HT1080 (cell line): Measurements from ENCODE around the gene ARHGEF11. TPM values are rescaled to one million over a fixed set of nuclear protein-coding genes. Genes with fewer than 3 reads are reported as not detected.
A peak's percentile ranks its signal among the peaks of the same experiment; 100 is the strongest.

Experiments
- DNase-seq: peaks from one replicate; pipeline ENCODE4 v3.0.0-alpha.2; 2015; ENCODE audit warnings: low read depth
- total RNA-seq: library from RNA; depleted of rRNA; stranded (reverse); fragments of >200 nt; shearing (Covaris generic); gene quantifications from 2 replicates; pipeline ENCODE4 v1.2.3, GENCODE V29; 2014

The ARHGEF11 gene
- total RNA-seq, 1 experiment from 2014 or later: 17.7 TPM

DNA sequence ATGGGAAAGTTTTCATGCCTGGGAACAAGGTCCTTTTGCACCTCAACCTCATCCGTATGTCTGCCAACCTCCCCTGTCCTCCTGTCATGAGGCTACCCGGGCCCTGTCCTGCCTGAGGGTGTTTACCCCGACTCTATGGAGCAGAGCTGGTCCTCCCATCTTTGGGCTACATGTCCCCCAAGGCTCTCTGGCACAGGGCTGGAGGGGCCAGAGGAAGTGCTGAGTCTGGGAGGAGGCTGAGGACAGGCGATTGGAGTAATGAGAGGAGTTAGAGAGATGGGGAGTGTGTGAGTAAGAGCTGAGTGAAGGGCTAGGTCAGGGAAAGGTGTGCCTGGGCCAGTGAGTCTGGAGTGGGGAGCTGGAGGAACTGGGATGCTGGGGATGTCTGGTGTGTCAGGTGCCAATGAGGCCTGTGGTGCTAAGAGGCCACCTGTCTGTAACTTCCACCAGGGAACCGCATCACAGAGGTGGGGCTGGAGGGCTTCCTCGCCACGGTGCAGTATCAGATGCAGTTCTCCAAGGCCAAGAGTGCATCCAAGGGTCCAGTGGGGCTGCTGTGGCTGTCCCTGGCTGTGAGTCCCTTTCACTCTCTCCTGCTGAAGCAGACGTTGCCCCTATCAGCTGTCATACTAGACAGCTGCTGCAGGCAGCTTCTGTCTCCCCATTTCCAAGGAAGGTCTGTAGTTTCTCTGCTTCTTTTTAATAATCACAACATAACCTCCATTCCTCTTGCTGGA is 113.4 kb downstream of the ARHGEF11 start:
- no peak for DNase-seq

DNA sequence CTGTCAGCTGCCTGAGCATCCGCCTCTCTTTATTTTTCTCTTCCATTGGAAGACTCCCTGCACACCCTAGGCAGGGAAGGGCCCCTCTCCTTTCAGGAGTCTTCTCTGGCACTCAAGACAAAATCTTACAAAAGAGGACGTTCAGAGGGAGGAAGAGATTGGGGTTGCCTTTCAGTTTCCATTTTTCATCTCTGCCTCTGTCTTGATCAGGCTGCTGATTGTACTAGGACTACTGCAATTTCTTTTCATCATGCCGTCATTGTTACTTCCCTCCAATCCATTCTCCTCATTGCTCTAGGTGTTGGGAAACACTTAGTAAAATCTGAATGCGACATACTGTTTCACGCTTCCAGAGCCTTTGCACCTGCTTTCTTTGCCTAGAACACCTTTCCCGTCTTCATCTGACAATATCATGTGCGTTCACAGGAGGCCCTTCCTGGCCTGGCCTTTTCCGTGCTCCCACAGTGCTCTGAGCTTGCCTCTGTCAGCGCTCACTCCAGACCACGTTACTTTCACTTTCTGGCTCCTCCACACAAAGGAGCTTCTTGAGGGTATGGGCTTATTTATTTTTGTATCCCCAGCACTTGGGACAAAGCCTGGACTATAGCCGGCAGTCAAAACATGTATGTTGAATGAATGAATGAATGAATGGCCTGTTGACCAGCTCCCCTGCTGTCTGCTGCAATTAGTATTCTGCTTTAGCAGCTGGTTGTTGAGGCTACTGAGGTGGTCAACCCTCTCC is 114.2 kb downstream of the ARHGEF11 start:
- no peak for DNase-seq

DNA sequence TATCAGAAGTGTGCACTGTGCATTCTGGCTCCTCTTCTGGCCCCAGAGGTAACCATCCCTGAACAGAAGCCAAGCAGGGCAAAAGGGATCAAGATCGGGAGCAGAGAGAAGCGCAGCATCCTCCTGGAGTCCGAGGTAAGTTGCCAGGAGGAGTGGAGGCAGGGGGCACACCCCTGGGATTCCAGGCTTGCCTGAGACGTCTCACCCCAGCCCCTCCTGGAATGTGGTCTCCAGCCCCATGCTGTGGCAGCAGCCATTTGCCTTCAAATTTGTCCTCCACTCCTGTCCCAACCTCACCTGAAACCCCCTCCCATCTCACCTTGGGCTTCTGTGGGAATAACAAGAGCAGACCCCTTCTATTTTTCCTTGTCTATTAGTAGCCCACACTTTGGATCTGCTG is 115.1 kb downstream of the ARHGEF11 start:
- no peak for DNase-seq

DNA sequence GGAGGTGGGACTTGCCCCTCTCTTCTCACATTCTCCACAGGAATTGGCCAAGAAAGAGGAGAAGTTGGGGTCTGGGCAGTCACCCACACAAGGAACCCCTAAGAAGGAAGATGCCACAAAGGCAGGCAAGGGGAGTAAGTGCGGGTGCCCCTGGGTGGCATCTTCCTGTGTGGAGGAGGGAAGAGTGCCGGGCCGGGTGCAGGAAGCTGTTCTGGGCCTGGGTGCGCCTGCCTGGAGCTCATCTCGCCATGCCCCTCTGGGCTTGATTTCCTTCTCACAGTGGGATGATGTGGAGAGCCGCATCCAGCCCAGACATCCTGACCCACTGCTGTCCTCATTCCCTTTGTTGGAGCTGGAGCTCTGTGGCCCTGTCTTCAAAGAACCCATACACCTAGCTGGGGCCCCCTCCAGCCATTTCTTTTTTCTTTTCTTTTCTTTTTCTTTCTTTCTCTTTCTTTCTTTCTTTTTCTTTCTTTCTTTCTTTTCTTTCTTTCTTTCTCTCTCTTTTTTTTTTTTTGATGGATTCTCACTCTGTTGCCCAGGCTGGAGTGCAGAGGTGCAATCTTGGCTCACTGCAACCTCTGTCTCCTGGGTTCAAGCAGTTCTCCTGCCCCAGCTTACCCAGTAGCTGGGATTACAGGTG is 115.8 kb downstream of the ARHGEF11 start:
- DNase-seq: no peak

DNA sequence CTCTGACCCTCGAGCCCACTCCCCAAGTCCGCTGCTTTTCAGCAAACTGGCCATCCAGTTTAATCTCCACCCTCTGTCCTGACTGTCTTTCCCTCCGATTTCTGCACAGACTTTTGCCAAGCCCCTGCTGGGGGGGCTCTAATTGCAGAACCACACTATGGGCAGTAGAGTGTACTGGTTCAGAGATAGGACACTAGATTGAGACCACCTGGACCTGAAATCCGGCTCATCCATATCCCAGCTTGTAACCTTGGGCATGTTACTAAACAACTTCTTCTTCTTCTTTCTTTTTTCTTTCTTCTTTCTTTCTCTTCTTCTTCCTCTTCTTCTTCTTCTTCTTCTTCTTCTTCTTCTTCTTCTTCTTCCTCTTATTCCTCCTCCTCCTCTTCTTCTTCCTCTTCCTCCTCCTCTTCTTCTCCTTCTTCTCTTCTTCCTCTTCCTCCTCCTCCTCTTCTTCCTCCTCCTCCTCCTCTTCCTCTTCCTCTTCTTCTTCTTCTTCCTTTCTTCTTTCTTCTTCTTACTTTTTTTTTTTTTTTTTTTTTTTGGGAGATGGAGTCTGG is 117.4 kb downstream of the ARHGEF11 start:
- DNase-seq: no peak

DNA sequence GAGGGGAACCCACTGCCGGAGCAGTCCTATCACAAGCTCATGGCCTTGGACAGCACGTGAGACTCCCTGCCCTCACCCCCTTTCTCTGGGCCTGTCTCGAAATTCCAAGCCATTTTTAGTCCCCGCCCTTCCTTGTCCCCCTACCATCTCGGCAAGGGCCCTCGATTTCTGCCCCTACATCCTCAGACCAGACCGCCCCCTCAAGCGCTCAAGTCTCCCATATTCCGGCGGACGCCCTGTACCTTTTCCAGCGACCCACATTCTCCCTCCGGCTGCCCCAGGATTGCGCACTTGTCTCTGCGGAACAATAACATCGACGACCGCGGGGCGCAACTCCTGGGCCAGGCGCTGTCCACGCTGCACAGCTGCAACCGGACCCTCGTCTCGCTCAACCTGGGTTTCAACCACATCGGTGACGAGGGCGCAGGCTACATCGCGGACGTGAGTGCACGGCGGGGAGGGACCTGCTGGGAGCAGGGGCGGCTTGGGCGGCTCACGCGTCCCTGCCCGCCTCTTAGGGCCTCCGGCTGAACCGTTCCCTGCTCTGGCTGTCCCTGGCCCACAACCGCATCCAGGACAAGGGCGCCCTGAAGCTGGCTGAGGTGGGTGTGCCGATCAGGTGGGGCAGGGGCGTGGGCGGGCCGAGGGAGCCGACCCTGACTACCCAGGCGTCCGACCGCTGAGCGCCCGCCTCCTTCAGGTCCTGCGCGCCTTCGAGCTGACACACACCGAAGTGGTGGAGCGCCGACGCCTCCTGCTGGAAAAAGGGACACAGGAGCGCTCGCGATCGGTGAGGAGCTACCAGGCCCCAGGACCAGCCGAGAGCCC is 118.1 kb downstream of the ARHGEF11 start:
- DNase-seq: peak; percentile 74

DNA sequence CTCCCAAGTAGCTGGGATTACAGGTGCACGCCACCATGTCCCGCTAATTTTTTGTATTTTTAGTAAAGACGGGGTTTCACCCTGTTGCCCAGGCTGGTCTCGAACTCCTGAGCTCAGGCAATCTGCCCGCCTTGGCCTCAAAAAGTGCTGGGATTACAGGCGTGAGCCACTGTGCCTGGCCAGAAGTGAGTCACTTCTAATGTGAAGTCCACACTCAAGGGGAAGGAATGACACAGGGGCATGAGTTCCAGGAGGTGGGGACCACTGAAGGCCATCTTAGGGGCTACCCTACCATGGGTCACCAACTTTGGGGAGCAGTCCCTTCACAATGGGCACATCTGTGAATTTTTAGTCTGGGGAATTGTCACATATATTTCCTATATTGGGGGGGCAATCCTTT is 118.8 kb downstream of the ARHGEF11 start:
- peak; percentile 50 for DNase-seq

DNA sequence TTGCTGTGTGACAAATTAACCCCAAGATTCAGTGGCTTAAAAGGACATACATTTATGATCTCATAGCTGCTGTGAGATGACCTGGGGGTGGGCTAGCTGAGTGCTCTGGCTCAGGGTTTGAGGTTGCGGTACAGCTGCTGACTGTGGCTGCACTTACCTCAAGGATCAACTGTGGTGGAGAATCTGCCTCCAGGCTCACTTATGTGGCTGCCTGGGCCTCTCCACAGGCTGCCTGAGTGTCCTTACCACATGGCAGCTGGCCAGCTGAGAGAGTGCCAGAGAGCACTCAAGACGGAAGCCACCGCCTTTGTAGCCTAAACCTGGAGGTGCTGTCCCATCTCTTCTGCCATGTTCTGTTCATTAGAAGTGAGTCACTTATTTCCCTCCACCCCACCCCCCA is 119.4 kb downstream of the ARHGEF11 start:
- DNase-seq: peak; percentile 94

DNA sequence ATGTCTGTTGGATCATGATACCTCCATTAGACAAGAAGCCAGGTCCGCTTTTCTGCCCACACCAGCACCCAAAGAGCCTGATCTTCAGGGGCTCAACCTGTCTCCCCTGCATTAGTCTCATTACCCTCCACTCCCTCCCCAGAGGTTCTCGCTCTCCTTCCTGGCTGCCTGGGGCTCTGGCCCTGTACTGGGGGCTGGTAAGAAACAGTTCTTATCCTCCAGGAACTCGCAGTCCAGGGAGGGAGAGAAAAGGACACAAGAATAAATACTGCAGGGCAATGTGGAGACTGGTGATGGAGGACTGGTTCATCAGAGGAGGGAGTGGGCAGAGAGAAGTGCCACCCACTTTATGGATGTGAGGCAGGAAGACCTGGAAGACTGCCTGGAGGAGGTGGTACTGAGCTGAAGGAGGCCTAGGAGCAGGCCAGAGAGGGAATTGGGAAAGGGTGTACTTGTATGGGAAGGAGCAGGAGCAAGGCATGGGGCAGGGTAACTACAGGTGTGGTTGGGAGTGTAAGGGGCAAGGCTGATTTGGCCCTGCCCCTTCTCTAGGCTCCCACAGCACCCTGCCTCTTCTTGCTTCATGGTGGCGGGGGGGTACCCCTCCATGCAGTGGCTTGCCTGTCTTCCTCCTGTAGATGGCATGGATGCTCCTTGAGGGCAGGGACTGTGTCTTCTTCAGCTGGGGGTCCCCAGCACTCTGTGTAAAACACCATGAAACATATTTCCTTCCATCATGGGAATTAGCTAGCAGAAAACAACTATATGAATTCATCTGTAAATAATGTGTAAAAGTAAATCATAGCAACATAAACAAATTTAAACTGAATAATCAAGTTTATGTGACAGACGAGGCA is 120.2 kb downstream of the ARHGEF11 start:
- no peak for DNase-seq

DNA sequence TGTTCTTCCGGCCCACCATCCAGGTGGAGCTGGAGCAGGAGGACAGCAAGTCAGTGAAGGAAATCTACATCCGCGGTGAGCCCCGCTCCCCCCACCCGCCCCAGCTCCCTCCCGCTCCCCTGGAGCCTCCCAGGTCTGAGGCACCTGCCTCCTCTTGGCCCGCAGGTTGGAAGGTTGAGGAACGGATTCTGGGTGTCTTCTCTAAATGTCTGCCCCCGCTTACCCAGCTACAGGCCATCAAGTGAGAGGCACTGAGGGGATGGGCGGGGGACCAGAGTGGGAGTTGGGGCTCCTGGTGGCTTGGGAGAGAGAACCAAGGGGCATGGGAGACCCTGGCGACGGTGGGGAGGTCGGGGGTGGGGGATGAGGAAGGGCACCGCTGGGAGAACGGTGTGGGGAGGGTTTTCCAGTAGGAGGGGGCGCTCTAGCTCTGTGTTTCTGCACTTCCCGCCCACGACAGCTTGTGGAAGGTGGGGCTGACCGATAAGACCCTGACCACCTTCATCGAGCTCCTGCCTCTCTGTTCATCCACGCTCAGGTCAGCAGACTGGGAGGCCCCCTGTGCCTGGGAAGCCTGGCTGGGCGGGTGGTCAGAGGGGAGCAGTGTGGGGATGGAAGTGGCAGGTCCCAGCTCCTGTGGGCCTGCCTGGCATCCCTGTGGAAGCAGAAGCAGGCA is 120.9 kb downstream of the ARHGEF11 start:
- DNase-seq: no peak

DNA sequence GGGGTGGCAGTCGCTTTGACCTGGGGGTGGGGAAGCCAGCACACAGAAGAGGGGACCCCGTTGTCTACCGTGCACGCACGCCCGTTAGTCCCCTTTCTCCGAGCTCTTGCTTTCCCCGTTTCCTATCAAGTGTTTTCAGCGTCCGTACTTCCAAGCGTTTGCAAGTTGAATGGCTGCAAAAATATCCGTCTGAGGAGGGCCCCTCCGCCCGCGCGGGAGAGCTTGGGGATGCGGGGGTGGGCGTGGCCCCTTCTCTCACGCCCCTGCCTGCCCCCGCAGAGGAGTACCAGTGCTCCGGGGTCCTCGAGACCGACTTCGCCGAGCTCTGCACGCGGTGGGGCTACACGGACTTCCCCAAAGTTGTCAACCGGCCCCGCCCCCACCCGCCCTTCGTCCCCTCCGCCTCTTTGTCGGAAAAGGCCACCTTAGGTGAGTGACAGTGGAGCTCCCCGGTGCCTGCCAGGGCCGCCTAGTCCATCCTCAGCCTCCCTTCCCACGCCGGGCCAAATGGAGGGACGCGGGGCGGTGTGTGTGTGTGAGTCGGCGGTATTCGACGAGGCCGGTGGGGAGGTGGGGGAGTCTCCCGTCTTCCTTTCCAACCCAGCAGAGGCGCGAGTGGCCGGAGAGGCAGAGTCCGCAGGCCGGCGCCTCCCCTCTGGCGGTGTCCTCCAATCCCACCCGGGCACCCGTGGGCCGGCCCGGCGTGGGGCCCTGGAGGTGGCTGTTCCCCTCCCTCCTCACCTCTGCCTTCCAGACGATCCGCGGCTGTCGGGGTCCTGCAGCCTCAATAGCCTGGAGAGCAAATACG is 121.7 kb downstream of the ARHGEF11 start:
- DNase-seq: no peak

DNA sequence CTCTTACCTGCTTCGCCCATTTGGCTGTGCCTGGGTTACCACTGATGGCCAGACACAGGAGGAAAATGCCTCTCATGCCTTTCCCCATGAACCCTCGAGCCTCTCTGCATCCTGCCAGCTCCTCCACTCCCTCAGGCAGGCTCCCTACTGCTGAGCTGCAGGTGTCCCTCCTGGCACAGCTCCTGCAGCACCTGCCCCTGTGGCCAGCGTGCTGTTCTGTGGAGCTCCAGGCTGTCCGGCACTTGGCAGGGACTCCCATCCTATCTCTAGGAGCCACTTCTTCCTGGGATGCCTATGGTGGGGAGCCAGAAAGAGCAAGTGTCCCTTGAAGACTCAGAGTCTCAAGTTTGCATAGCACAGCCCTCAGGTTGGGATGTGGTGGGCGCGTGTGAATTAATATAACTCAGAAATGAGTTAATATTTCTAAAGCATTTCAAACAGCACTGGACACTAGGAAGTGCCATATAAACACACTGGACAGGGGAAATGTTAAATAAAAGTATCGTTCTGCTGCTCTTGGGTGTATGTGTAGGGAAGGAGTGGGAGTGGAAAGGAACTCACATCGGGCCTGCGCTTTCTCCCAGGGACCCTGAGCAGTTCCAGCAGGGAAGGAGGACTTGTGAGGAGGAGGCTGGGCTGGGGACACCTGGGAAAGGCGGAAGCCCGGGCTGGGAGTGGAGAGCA is 122.4 kb downstream of the ARHGEF11 start:
- no peak for DNase-seq

DNA sequence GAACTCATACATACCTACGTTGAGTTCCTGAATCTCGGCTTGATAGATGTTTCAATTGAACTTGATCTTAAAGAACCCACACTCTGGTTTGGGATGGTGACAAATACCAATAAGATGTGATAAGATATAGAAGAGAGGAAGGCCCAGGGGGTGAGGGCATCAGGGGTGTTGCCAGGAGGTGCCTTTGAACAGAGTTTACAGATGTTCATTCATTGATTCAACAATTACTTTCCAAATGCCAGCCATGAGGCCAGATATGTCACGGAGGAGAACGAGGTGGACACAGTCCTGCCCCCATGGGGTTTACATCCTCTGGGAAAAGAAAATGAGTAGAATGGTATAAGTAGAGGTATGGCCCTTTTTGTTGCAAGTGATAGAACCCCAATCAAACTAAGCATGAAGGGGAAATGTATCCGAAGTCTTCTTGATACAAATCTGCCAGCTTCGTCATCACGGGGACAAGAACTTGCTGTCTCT is 124.5 kb downstream of the ARHGEF11 start:
- no peak for DNase-seq

DNA sequence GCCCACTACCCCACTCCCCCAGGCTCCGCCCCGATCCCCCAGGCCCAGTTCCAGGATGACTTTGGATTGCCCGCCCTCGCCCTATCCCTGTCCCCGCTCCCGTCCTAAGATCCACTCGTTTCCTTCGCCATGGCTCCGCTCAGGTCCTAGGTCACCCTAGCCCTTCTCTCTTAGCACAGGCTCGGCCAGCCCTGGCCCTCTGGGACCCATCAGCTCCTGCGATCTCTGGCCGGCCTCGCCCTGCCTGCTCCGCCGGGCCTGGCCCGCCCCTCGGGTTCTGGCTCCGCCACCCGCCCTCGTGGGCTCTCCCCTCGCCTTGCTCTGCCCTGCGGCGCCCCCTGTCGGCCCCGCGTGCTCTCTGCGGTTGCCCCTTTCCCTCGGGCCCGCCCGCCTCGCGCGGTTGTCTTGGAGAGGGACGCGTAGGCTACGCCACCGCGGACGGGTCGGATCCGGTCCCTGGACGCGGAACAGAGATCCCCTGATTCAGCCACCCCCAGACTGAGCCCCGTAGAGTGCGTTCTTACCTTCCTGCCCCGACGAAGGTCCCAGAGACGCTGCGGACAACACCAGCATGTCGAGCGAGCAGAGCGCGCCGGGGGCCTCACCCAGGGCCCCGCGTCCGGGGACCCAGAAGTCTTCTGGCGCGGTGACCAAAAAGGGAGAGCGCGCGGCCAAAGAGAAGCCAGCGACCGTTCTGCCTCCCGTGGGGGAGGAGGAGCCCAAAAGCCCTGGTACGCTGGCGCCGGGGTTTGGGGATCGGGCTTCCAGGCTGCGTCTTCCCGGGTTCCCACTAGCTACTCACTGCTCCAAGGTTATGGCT is 125.1 kb downstream of the ARHGEF11 start, which contains the start of gene LRRC71:
TSS of gene LRRC71 (plus strand) at position 400 of the 820 bp plus-strand sequence. CDS start at position 572, 172 bp downstream.
- peak; percentile 21 for DNase-seq

DNA sequence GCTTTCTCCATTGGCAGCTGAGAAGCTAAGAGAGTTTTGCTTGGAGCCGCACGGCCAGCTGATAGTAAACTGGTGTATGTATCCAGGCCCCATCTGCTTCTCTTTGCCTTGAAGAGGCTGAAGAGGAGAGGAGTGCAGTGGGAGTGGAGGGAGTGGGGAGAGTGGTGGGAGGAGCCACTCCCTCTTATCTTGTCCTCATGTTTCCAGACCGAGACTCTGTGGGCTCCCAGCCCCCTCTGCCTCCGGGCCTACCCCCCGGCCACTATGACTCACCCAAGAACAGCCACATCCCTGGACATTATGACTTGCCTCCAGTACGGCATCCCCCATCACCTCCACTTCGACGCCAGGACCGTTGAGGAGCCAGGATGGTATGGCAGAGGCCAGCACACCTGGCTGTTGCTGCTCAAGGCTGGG is 131.1 kb downstream of the ARHGEF11 start:
- DNase-seq: peak; percentile 32

DNA sequence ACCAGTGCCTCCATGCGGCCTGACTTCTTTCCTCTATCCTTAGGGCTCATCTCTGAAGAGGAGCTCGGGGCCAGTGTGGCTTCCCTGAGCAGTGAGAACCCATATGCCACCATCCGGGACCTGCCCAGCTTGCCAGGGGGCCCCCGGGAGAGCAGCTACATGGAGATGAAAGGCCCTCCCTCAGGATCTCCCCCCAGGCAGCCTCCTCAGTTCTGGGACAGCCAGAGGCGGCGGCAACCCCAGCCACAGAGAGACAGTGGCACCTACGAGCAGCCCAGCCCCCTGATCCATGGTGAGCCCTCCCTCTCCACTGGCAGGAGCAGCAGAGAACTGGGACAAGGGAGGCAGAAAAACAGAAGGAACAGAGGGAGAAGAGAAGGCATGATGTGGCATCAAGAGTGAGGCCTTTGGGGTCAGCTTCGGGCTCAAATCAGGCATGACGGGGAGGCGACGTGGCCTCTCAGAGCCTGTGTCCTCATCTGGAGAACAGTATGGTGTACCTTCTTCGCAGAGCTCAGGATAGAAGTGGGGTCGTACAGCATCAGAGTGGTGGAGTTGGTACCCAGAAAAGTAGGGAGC is 131.6 kb downstream of the ARHGEF11 start:
- DNase-seq: no peak
